GM12878 (cell line): ENCODE measurements around the gene IAPP. TPM values are rescaled to one million over a fixed set of nuclear protein-coding genes. Genes with fewer than 3 reads are reported as not detected.

Source experiments
- ATAC-seq: fragments of 200-7000 bp; cut with Tn5 transposase; 3 replicates; pipeline ENCODE4 v1.9.1; 2020; ENCODE audit warnings: mild to moderate bottlenecking, moderate library complexity
- BruUV-seq: library from RNA; stranded (reverse); fragments of 400-500 nt; replicated peaks from 2 replicates; lab custom pipeline; 2021; lab: Mats Ljungman, UMichigan
- CTCF ChIA-PET: fragments of 300-600 bp; sonication (Branson Sonifier 250); formaldehyde crosslinking; extraction: SDS; loops from one replicate; lab custom pipeline; 2021; ENCODE audit warnings: inconsistent platforms; lab: Yijun Ruan, JAX
- POLR2A ChIA-PET: fragments of 350-600 bp; formaldehyde crosslinking; extraction: SDS; loops from one replicate; lab custom pipeline; 2021; ENCODE audit warnings: inconsistent platforms; lab: Charles Lee
- RAD21 ChIA-PET: fragments of 300-600 bp; sonication (Branson Sonifier 250); formaldehyde crosslinking; loops from one replicate; lab custom pipeline; 2023; ENCODE audit warnings: antibody characterized with exemption; ENCODE audit not compliant: unreplicated experiment; lab: Charles Lee
- SMC1A ChIA-PET: fragments of 300-600 bp; sonication (Branson Sonifier 250); formaldehyde crosslinking; loops from one replicate; lab custom pipeline; 2023; ENCODE audit not compliant: unreplicated experiment, uncharacterized antibody; lab: Charles Lee
- DNase-seq: peaks from one replicate; pipeline ENCODE4 v3.0.0-alpha.2; 2011; ENCODE audit warnings: low read depth, low spot score
- FAIRE-seq: peaks from 3 replicates; lab custom pipeline; 2011; peaks lifted over from hg19 to GRCh38; lab: Jason Lieb, UNC
- H2AFZ ChIP-seq: 2 replicates; pipeline ENCODE4 v1.6.0; 2011; ENCODE audit warnings: low read depth, low read length, control low read depth; ENCODE audit not compliant: control insufficient read depth
- H3K27ac ChIP-seq: 2 replicates; pipeline ENCODE4 v1.5.1; 2011; ENCODE audit warnings: control low read depth; ENCODE audit not compliant: control insufficient read depth, insufficient read depth
- H3K27me3 ChIP-seq, 2 experiments: replicated peaks in 1 of 2; 2 replicates each; pipeline versions ENCODE4 v1.6.0 to v1.6.1; 2011; ENCODE audit warnings: low read length in 1 of 2; ENCODE audit not compliant: control insufficient read depth in 2 of 2, insufficient read depth in 2 of 2
- H3K36me3 ChIP-seq, 2 experiments: 2 replicates each; pipeline ENCODE4 v1.5.1; 2011; ENCODE audit warnings: low read length in 1 of 2; ENCODE audit not compliant: control insufficient read depth in 2 of 2, insufficient read depth in 2 of 2
- H3K4me1 ChIP-seq: 2 replicates; pipeline ENCODE4 v1.6.1; 2011; ENCODE audit warnings: mild to moderate bottlenecking, low read length, moderate library complexity, mixed read lengths; ENCODE audit not compliant: control insufficient read depth, insufficient read depth
- H3K4me2 ChIP-seq: 2 replicates; pipeline ENCODE4 v1.6.0; 2011; ENCODE audit warnings: control low read depth; ENCODE audit not compliant: control insufficient read depth, insufficient read depth
- H3K4me3 ChIP-seq: fragments of 200-600 bp; sonication (generic); 2 replicates; pipeline ENCODE4 v1.5.1; 2016
- H3K79me2 ChIP-seq: 2 replicates; pipeline ENCODE4 v1.6.0; 2011; ENCODE audit warnings: low read length; ENCODE audit not compliant: control insufficient read depth, insufficient read depth
- H3K9ac ChIP-seq: 2 replicates; pipeline ENCODE4 v1.8.0; 2011; ENCODE audit warnings: low read length, control low read depth, mixed read lengths; ENCODE audit not compliant: control insufficient read depth, insufficient read depth
- H3K9me3 ChIP-seq: replicated peaks from 3 replicates; pipeline ENCODE4 v1.5.1; 2011; ENCODE audit warnings: mild to moderate bottlenecking, low read length; ENCODE audit not compliant: control insufficient read depth, insufficient read depth
- H4K20me1 ChIP-seq: 2 replicates; pipeline ENCODE4 v1.6.0; 2011; ENCODE audit not compliant: control insufficient read depth, insufficient read depth
- ASH2L ChIP-seq: fragments of 300-600, 200-600 bp; sonication (generic); IDR thresholded peaks from 2 replicates; pipeline ENCODE4 v1.6.1; 2017; ENCODE audit warnings: low read depth, mild to moderate bottlenecking, borderline replicate concordance
- ATF7 ChIP-seq: fragments of 450-650 bp; IDR thresholded peaks from 2 replicates; pipeline ENCODE4 v1.6.1; 2016; ENCODE audit warnings: low read depth, mild to moderate bottlenecking
- GATAD2B ChIP-seq: fragments of 450-650 bp; conservative IDR thresholded peaks from 2 replicates; pipeline ENCODE4 v1.6.1; 2017; ENCODE audit warnings: low read depth, mild to moderate bottlenecking, moderate library complexity
- MYB ChIP-seq: fragments of 150-350 bp; IDR thresholded peaks from 2 replicates; pipeline ENCODE4 v1.6.1; 2014; ENCODE audit warnings: mild to moderate bottlenecking, low read depth, low read length, borderline replicate concordance
- NFXL1 ChIP-seq: fragments of 450-650 bp; IDR thresholded peaks from 2 replicates; pipeline ENCODE4 v1.6.1; 2017; ENCODE audit warnings: antibody characterized with exemption, mild to moderate bottlenecking, borderline replicate concordance
- NFYA ChIP-seq: IDR thresholded peaks from 2 replicates; pipeline ENCODE4 v1.6.1; 2011; ENCODE audit warnings: low read depth, mild to moderate bottlenecking, low read length, improper control_type of control experiment, borderline replicate concordance
- NR2C2 ChIP-seq: IDR thresholded peaks from 2 replicates; pipeline ENCODE4 v1.6.1; 2011; ENCODE audit warnings: borderline replicate concordance, low read depth; ENCODE audit not compliant: control insufficient read depth, insufficient read length
- RFX5 ChIP-seq: IDR thresholded peaks from 2 replicates; pipeline ENCODE4 v1.6.1; 2011; ENCODE audit warnings: low read depth, low read length, improper control_type of control experiment
- SIX5 ChIP-seq: IDR thresholded peaks from 2 replicates; pipeline ENCODE4 v1.6.1; 2011; ENCODE audit warnings: mild to moderate bottlenecking, low read depth, low read length, moderate library complexity; ENCODE audit not compliant: severe bottlenecking
- SKIL ChIP-seq: fragments of 450-650 bp; IDR thresholded peaks from 2 replicates; pipeline ENCODE4 v1.6.1; 2017; ENCODE audit warnings: mild to moderate bottlenecking, low read depth, inconsistent platforms; ENCODE audit not compliant: poor library complexity, severe bottlenecking
- ZBTB40 ChIP-seq: fragments of 450-650 bp; IDR thresholded peaks from 2 replicates; pipeline ENCODE4 v1.6.1; 2016; ENCODE audit warnings: mild to moderate bottlenecking, moderate library complexity, borderline replicate concordance
- WGBS: methylation state at CpG from one replicate; pipeline ENCODE4 v1.1.6; 2016; ENCODE audit warnings: low lambda C conversion rate; ENCODE audit not compliant: insufficient replicate concordance, insufficient coverage; ENCODE audit errors: missing lambda C conversion rate; 5-methylcytosine and 5-hydroxymethylcytosine counted together
- in situ Hi-C: fragments of 300-500 bp; cut with MboI; formaldehyde crosslinking; loops from 9 replicates; pipeline ENCODE4 v1.14.3; 2018; ENCODE audit warnings: mixed read lengths
- intact Hi-C: fragments of 100-400 bp; cut with micrococcal nuclease; formaldehyde crosslinking; loops from one replicate; pipeline ENCODE4 v1.14.2; 2022; ENCODE audit not compliant: unreplicated experiment
- polyA plus RNA-seq, 11 experiments: library from polyadenylated mRNA; depleted of rRNA in 4 of 11; unstranded in 6 of 11; stranded (reverse) in 5 of 11; fragments of >200 nt; fragmentation: Nextera tagmentation in 4 of 11; fragmentation: Illumina TruSeq in 1 of 11; extraction: Ambion mirVana in 4 of 11; extraction: Trizol in 1 of 11; gene quantifications; 1 replicate in 1 of 11; 2 replicates in 10 of 11; pipeline versions ENCODE4 v1.2.1 to v1.2.3, GENCODE V29; 2011 to 2016; ENCODE audit warnings: inconsistent platforms in 2 of 11, missing spikeins in 2 of 11, low read depth in 1 of 11
- total RNA-seq, 4 experiments: library from RNA; depleted of rRNA in 3 of 4; stranded (reverse); fragments of >200 nt in 3 of 4; fragmentation: Illumina TruSeq in 1 of 4; extraction: Trizol in 1 of 4; gene quantifications; 2 replicates each; pipeline versions ENCODE4 v1.2.1 to v1.2.3, GENCODE V29; 2013 to 2021

Gene IAPP
- total and polyA plus RNA-seq, 10 of the 15 experiments (the other 5 are each of a cell fraction or from before 2014, with no cell fraction given): not detected

GRCh38 chr12:21369141-21369980 lies 3.3 kb upstream of the IAPP start:
- H3K4me2 ChIP-seq: no peak overlapping the region
- CTCF ChIA-PET: interaction anchor here (1.0 kb wide), 1 partner anchor 311 kb away, joined by 3 read pairs; no protein-coding TSS in a partner anchor
- 17% methylated on average over 4 of the region's 4 CpGs for WGBS

More at GRCh38 chr12:21369141-21369980, 3.3 kb upstream of the IAPP start:
- no peak overlapping the region for H3K4me3 ChIP-seq
- no peaks in the 10 kb centered on the region for H3K27me3 ChIP-seq
- BruUV-seq: no TSS peak
- DNase-seq: no peak
- no peak; the same call in 2 of the 3 replicates for ATAC-seq
- ChIA-PET POLR2A (no interaction called here), RAD21 (no interaction called here), SMC1A (interaction anchor here (1.4 kb wide), 1 partner anchor 64 kb away, joined by 4 read pairs; no protein-coding TSS in a partner anchor)
- no peak for TF ChIP-seq ASH2L
- TF ChIP-seq SIX5: no peak
- TF ChIP-seq ZBTB40: no peak
- no peak for TF ChIP-seq GATAD2B
- no peak for TF ChIP-seq SKIL
- TF ChIP-seq RFX5: no peak
- no peak for TF ChIP-seq NFXL1
- no peak for TF ChIP-seq ATF7
- TF ChIP-seq NFYA: no peak
- TF ChIP-seq NR2C2: no peak
- TF ChIP-seq MYB: no peak
- no peaks in the 10 kb centered on the region for H3K4me1 ChIP-seq
- no peak overlapping the region for H2AFZ ChIP-seq
- no peaks in the 10 kb centered on the region for H3K79me2 ChIP-seq
- in situ Hi-C loops (no loop called here), intact Hi-C loops (no loop called here)
- no peaks in the 10 kb centered on the region for H3K9me3 ChIP-seq
- no peak overlapping the region for H3K27ac ChIP-seq
- no peak overlapping the region for H3K9ac ChIP-seq
- no peak for FAIRE-seq
- no peaks in the 10 kb centered on the region for H4K20me1 ChIP-seq
- no peaks in the 10 kb centered on the region for H3K36me3 ChIP-seq
